OCI-LY3 (cell line): ENCODE data around the gene MMP28.

Source experiments
- CTCF ChIP-seq: fragments of 200-600, 300-600 bp; sonication (generic); IDR thresholded peaks from 2 replicates; pipeline ENCODE4 v1.5.1; 2014; ENCODE audit warnings: antibody characterized with exemption, low read length, low read depth
- EZH2phosphoT487 ChIP-seq: fragments of 200-600 bp; shearing (Covaris generic); IDR thresholded peaks from 2 replicates; pipeline ENCODE4 v1.6.1; 2018; ENCODE audit warnings: antibody characterized with exemption, mixed run types, low read depth

- TF ChIP-seq CTCF: no peak
- no peak for TF ChIP-seq EZH2phosphoT487
These were observed 66.0 kb downstream of the MMP28 start for GRCh38 chr17:35729405-35729833.
